Neuronal stem cell (in vitro differentiated cells): ENCODE measurements around the gene TACR1.
"Not testable (repeated sequence)": the region's sequence is repeated elsewhere in the genome, so short reads cannot be mapped to it uniquely, and the experiment has no call there.

Source experiments
- DNase-seq: peaks from one replicate; pipeline ENCODE4 v3.0.0-alpha.2; 2013; ENCODE audit warnings: low spot score
- H2AFZ ChIP-seq: one replicate; pipeline ENCODE4 v1.6.1; 2013; ENCODE audit warnings: mild to moderate bottlenecking, low read length, inconsistent platforms
- H2AK5ac ChIP-seq: 2 replicates; pipeline ENCODE4 v1.6.1; 2013; ENCODE audit warnings: low read depth, mild to moderate bottlenecking, inconsistent platforms, low read length, moderate library complexity, mixed read lengths
- H2BK120ac ChIP-seq: 2 replicates; pipeline ENCODE4 v1.6.1; 2013; ENCODE audit warnings: low read depth, mild to moderate bottlenecking, inconsistent platforms, low read length, moderate library complexity, mixed read lengths
- H2BK12ac ChIP-seq: one replicate; pipeline ENCODE4 v1.6.1; 2013; ENCODE audit warnings: low read length, inconsistent platforms
- H2BK15ac ChIP-seq: 2 replicates; pipeline ENCODE4 v1.6.1; 2013; ENCODE audit warnings: mild to moderate bottlenecking, low read length, inconsistent platforms, mixed read lengths
- H2BK5ac ChIP-seq: one replicate; pipeline ENCODE4 v1.6.1; 2013; ENCODE audit warnings: inconsistent platforms, mild to moderate bottlenecking, low read length, moderate library complexity
- H3K14ac ChIP-seq: one replicate; pipeline ENCODE4 v1.6.1; 2013; ENCODE audit warnings: low read length, inconsistent platforms
- H3K18ac ChIP-seq: 2 replicates; pipeline ENCODE4 v1.6.1; 2013; ENCODE audit warnings: low read length, inconsistent platforms
- H3K23ac ChIP-seq: 2 replicates; pipeline ENCODE4 v1.6.1; 2013; ENCODE audit warnings: low read depth, mild to moderate bottlenecking, mixed read lengths, low read length, inconsistent platforms; ENCODE audit not compliant: poor library complexity
- H3K27ac ChIP-seq: replicated peaks from 3 replicates; pipeline ENCODE4 v1.5.1; 2013; ENCODE audit warnings: low read length, inconsistent platforms
- H3K27me3 ChIP-seq, 3 experiments: 2 replicates each; pipeline ENCODE4 v1.6.1; 2013; ENCODE audit warnings: low read length in 3 of 3, mild to moderate bottlenecking in 2 of 3, inconsistent platforms in 1 of 3, low read depth in 1 of 3, mixed read lengths in 1 of 3, moderate library complexity in 1 of 3; ENCODE audit not compliant: control insufficient read depth in 3 of 3, insufficient read depth in 3 of 3
- H3K36me3 ChIP-seq, 2 donors: replicated peaks in 1 of 2; 2 replicates each; pipeline ENCODE4 v1.6.1; 2013; ENCODE audit warnings: low read length in 2 of 2; ENCODE audit not compliant: control insufficient read depth in 2 of 2, insufficient read depth in 2 of 2
- H3K4ac ChIP-seq: 2 replicates; pipeline ENCODE4 v1.6.1; 2013; ENCODE audit warnings: inconsistent platforms, mild to moderate bottlenecking, low read length, moderate library complexity
- H3K4me1 ChIP-seq, 2 donors: 1 replicate in 1 of 2; 2 replicates in 1 of 2; pipeline ENCODE4 v1.6.1; 2013; ENCODE audit warnings: low read length in 2 of 2, low read depth in 1 of 2; ENCODE audit not compliant: control insufficient read depth in 2 of 2, insufficient read depth in 1 of 2
- H3K4me2 ChIP-seq: one replicate; pipeline ENCODE4 v1.6.1; 2013; ENCODE audit warnings: mild to moderate bottlenecking, low read length, inconsistent platforms; ENCODE audit not compliant: insufficient read depth, poor library complexity, severe bottlenecking
- H3K4me3 ChIP-seq, 2 donors: 2 replicates each; pipeline ENCODE4 v1.5.1; 2013; ENCODE audit warnings: low read length in 2 of 2, mild to moderate bottlenecking in 2 of 2, inconsistent platforms in 1 of 2, moderate library complexity in 1 of 2
- H3K79me1 ChIP-seq: one replicate; pipeline ENCODE4 v1.6.1; 2013; ENCODE audit warnings: low read depth, mild to moderate bottlenecking, inconsistent platforms, low read length, moderate library complexity
- H3K9ac ChIP-seq: one replicate; pipeline ENCODE4 v1.6.1; 2013; ENCODE audit warnings: mild to moderate bottlenecking, low read depth, low read length, inconsistent platforms; ENCODE audit not compliant: poor library complexity
- H3K9me3 ChIP-seq, 2 donors: replicated peaks in 1 of 2; 2 replicates each; pipeline versions ENCODE3 to v1.6.1; 2013; ENCODE audit warnings: low read length in 2 of 2, mild to moderate bottlenecking in 2 of 2, inconsistent platforms in 1 of 2, low read depth in 1 of 2, mixed read lengths in 1 of 2, moderate library complexity in 1 of 2; ENCODE audit not compliant: control insufficient read depth in 2 of 2, insufficient read depth in 1 of 2
- H4K8ac ChIP-seq: one replicate; pipeline ENCODE4 v1.6.1; 2013; ENCODE audit warnings: low read depth, mild to moderate bottlenecking, inconsistent platforms, low read length, moderate library complexity
- H4K91ac ChIP-seq: one replicate; pipeline ENCODE4 v1.6.1; 2013; ENCODE audit warnings: low read length, low read depth, mild to moderate bottlenecking, inconsistent platforms; ENCODE audit not compliant: poor library complexity
- WGBS, 2 donors: extraction: QIAGEN DNeasy Blood & Tissue Kit; methylation state at CpG; one replicate each; pipeline ENCODE4 v1.1.7; 2013; ENCODE audit warnings: missing lambda C conversion rate in 2 of 2, mixed read lengths in 1 of 2; ENCODE audit not compliant: insufficient read length in 2 of 2, insufficient replicate concordance in 1 of 2; ENCODE audit errors: extremely low coverage in 2 of 2; 5-methylcytosine and 5-hydroxymethylcytosine counted together

Gene TACR1

GRCh38 chr2:75221862-75222261 lies 22.5 kb upstream of the TACR1 start:
- Histone ChIP-seq H3K4me3 (no peak overlapping the region), H3K4me2 (no peak overlapping the region), H2AK5ac (no peak overlapping the region), H2BK5ac (no peak overlapping the region), H3K4ac (no peak overlapping the region), H3K27me3 (peaks cover 0 to 2% (median 0%) of the 10 kb centered on the region in 3 experiments), H3K23ac (no peak overlapping the region), H4K8ac (no peak overlapping the region), H3K4me1 (no peaks in the 10 kb centered on the region), H2BK120ac (no peak overlapping the region), H4K91ac (no peak overlapping the region), H3K36me3 (no peaks in the 10 kb centered on the region), H2BK15ac (no peak overlapping the region), H3K18ac (no peak overlapping the region), H3K9me3 (no peaks in the 10 kb centered on the region), H3K9ac (no peak overlapping the region), H3K14ac (no peak overlapping the region), H2BK12ac (no peak overlapping the region), H2AFZ (no peak overlapping the region), H3K27ac (no peak overlapping the region), H3K79me1 (no peaks in the 10 kb centered on the region)
- WGBS, 2 donors: no CpG with 5 or more reads among the region's 3 CpGs
- no peak for DNase-seq

GRCh38 chr2:75219213-75219612 lies 19.9 kb upstream of the TACR1 start:
- not testable (repeated sequence) for H2BK15ac ChIP-seq, H3K27ac ChIP-seq, H4K91ac ChIP-seq, H3K4ac ChIP-seq, H3K4me2 ChIP-seq, H2BK120ac ChIP-seq, H3K79me1 ChIP-seq, H3K9ac ChIP-seq, H2BK12ac ChIP-seq, DNase-seq, H3K4me3 ChIP-seq, H3K27me3 ChIP-seq, H3K4me1 ChIP-seq, H3K36me3 ChIP-seq, H3K9me3 ChIP-seq, H2AFZ ChIP-seq, H4K8ac ChIP-seq, H3K23ac ChIP-seq, H3K14ac ChIP-seq, H3K18ac ChIP-seq, H2AK5ac ChIP-seq, H2BK5ac ChIP-seq
- no CpG with 5 or more reads among the region's 4 CpGs for WGBS, 2 donors

- H3K27me3 ChIP-seq: no peaks in the 10 kb centered on the region
- no peak overlapping the region for H3K14ac ChIP-seq
- H2BK5ac ChIP-seq: no peak overlapping the region
- WGBS, 2 donors: no CpG with 5 or more reads among the region's 1 CpG
- H4K8ac ChIP-seq: no peak overlapping the region
- no peaks in the 10 kb centered on the region for H3K36me3 ChIP-seq
- no peak for DNase-seq
- no peaks in the 10 kb centered on the region for H3K9me3 ChIP-seq
- H2BK12ac ChIP-seq: no peak overlapping the region
- H3K27ac ChIP-seq: no peak overlapping the region
- H2AFZ ChIP-seq: no peak overlapping the region
- H2BK120ac ChIP-seq: no peak overlapping the region
- H3K79me1 ChIP-seq: no peaks in the 10 kb centered on the region
- no peak overlapping the region for H3K4me2 ChIP-seq
- no peak overlapping the region for H3K4ac ChIP-seq
- no peak overlapping the region for H3K18ac ChIP-seq
- H4K91ac ChIP-seq: no peak overlapping the region
- no peak overlapping the region for H3K23ac ChIP-seq
- no peaks in the 10 kb centered on the region for H3K4me1 ChIP-seq
- no peak overlapping the region for H3K9ac ChIP-seq
- no peak overlapping the region for H3K4me3 ChIP-seq
- no peak overlapping the region for H2AK5ac ChIP-seq
- no peak overlapping the region for H2BK15ac ChIP-seq
Observed at GRCh38 chr2:75211266-75211770, 12.0 kb upstream of the TACR1 start.

- H2AFZ ChIP-seq: no peak overlapping the region
- H4K91ac ChIP-seq: no peak overlapping the region
- no peaks in the 10 kb centered on the region for H3K27me3 ChIP-seq
- H3K79me1 ChIP-seq: no peaks in the 10 kb centered on the region
- H2BK12ac ChIP-seq: no peak overlapping the region
- no peak overlapping the region for H3K4me3 ChIP-seq
- no peak overlapping the region for H2BK15ac ChIP-seq
- no peak overlapping the region for H3K4me2 ChIP-seq
- H2BK5ac ChIP-seq: no peak overlapping the region
- no peak overlapping the region for H3K23ac ChIP-seq
- H3K4ac ChIP-seq: no peak overlapping the region
- H3K14ac ChIP-seq: no peak overlapping the region
- WGBS, 2 donors: no CpG with 5 or more reads among the region's 3 CpGs
- no peak overlapping the region for H3K18ac ChIP-seq
- no peaks in the 10 kb centered on the region for H3K4me1 ChIP-seq
- H3K9ac ChIP-seq: no peak overlapping the region
- peak overlapping the region; percentile 83 for H2BK120ac ChIP-seq
- H4K8ac ChIP-seq: no peak overlapping the region
- H2AK5ac ChIP-seq: no peak overlapping the region
- DNase-seq: no peak
- H3K27ac ChIP-seq: no peak overlapping the region
- H3K9me3 ChIP-seq: no peaks in the 10 kb centered on the region
- H3K36me3 ChIP-seq: no peaks in the 10 kb centered on the region
Observed at GRCh38 chr2:75210409-75210808, 11.1 kb upstream of the TACR1 start.
